GM23248 (cell line): ENCODE results near the gene PCYT2. TPM values are rescaled to one million over a fixed set of nuclear protein-coding genes. Genes with fewer than 3 reads are reported as not detected.

Experiments
- DNase-seq: peaks from one replicate; pipeline ENCODE4 v3.0.0-alpha.2; 2015
- H2AFZ ChIP-seq: fragments of 200-600 bp; sonication (generic); 2 replicates; pipeline ENCODE4 v1.6.1; 2016; ENCODE audit warnings: antibody characterized with exemption
- H3F3A ChIP-seq: fragments of 200-600 bp; sonication (generic); 2 replicates; pipeline ENCODE4 v1.6.1; 2016; ENCODE audit warnings: mild to moderate bottlenecking, antibody characterized with exemption, mixed run types; ENCODE audit not compliant: insufficient read depth
- H3K27ac ChIP-seq: fragments of 200-600 bp; sonication (generic); 2 replicates; pipeline ENCODE4 v1.5.1; 2016; ENCODE audit warnings: mild to moderate bottlenecking
- H3K27me3 ChIP-seq: fragments of 200-600 bp; sonication (generic); replicated peaks from 2 replicates; pipeline ENCODE4 v1.6.1; 2016; ENCODE audit warnings: mild to moderate bottlenecking; ENCODE audit not compliant: insufficient read depth
- H3K36me3 ChIP-seq: fragments of 200-600 bp; sonication (generic); 2 replicates; pipeline ENCODE4 v1.6.1; 2016; ENCODE audit warnings: low read depth, mild to moderate bottlenecking
- H3K4me1 ChIP-seq: fragments of 200-600 bp; sonication (generic); 2 replicates; pipeline ENCODE4 v1.6.1; 2016; ENCODE audit warnings: mild to moderate bottlenecking; ENCODE audit not compliant: insufficient read depth
- H3K4me2 ChIP-seq: fragments of 200-600 bp; sonication (generic); one replicate; pipeline ENCODE4 v1.6.1; 2016; ENCODE audit warnings: mild to moderate bottlenecking; ENCODE audit not compliant: unreplicated experiment
- H3K4me3 ChIP-seq: fragments of 200-600 bp; sonication (generic); 2 replicates; pipeline ENCODE4 v1.5.1; 2016; ENCODE audit warnings: mild to moderate bottlenecking
- H3K79me2 ChIP-seq: fragments of 200-600 bp; sonication (generic); 2 replicates; pipeline ENCODE4 v1.6.1; 2016; ENCODE audit warnings: mild to moderate bottlenecking; ENCODE audit not compliant: insufficient read depth
- H3K9ac ChIP-seq: fragments of 200-600 bp; sonication (generic); 2 replicates; pipeline ENCODE4 v1.6.1; 2016; ENCODE audit warnings: mild to moderate bottlenecking
- H3K9me2 ChIP-seq: fragments of 200-600 bp; sonication (generic); 2 replicates; pipeline ENCODE4 v1.6.1; 2016; ENCODE audit warnings: mixed run types, mild to moderate bottlenecking, moderate library complexity; ENCODE audit not compliant: insufficient read depth
- H3K9me3 ChIP-seq: fragments of 200-600 bp; sonication (generic); one replicate; pipeline ENCODE4 v1.6.1; 2017; ENCODE audit warnings: low read depth
- H4K20me1 ChIP-seq: fragments of 200-600 bp; sonication (generic); 2 replicates; pipeline ENCODE4 v1.6.0; 2016; ENCODE audit not compliant: insufficient read depth
- EZH2 ChIP-seq: fragments of 200-600 bp; sonication (generic); IDR thresholded peaks from 2 replicates; pipeline ENCODE4 v1.6.1; 2018; ENCODE audit warnings: antibody characterized with exemption, mild to moderate bottlenecking; ENCODE audit not compliant: insufficient read depth, poor library complexity, severe bottlenecking
- EZH2phosphoT487 ChIP-seq: fragments of 200-600 bp; sonication (generic); IDR thresholded peaks from 2 replicates; pipeline ENCODE4 v1.6.1; 2018; ENCODE audit warnings: antibody characterized with exemption, moderate library complexity, mild to moderate bottlenecking, low read depth; ENCODE audit not compliant: insufficient read depth
- WGBS, 2 experiments: methylation state at CpG; one replicate each; pipeline ENCODE4 v1.1.6; 2015 to 2017; ENCODE audit warnings: low lambda C conversion rate in 2 of 2, low coverage in 1 of 2; ENCODE audit errors: missing lambda C conversion rate in 2 of 2; 5-methylcytosine and 5-hydroxymethylcytosine counted together
- in situ Hi-C: fragments of 300-500 bp; cut with MboI; formaldehyde crosslinking; loops from 2 replicates; pipeline ENCODE4 v1.15.0; 2020
- polyA plus RNA-seq: library from polyadenylated mRNA; unstranded; fragments of >200 nt; fragmentation: Nextera tagmentation; extraction: Ambion mirVana; gene quantifications from 2 replicates; pipeline ENCODE4 v1.2.1, GENCODE V29; 2016
- total RNA-seq: library from RNA; depleted of rRNA; stranded (reverse); fragments of >200 nt; shearing (Covaris generic); gene quantifications from 2 replicates; pipeline ENCODE4 v1.2.3, GENCODE V29; 2014

Gene PCYT2
- total and polyA plus RNA-seq, 2 experiments from 2014 or later, result 25.6 to 36.9 TPM

- in situ Hi-C loops, result no loop called here
- Histone ChIP-seq H3K27ac (peak within 1 kb of the TSS; percentile 52), H4K20me1 (no peaks in the 10 kb centered on the region), H3K4me1 (peaks cover 9% of the 10 kb centered on the region; the same call in 1 of the 2 replicates), H3K9me2 (no peaks in the 10 kb centered on the region), H3K9me3 (no peaks in the 10 kb centered on the region), H3K27me3 (no peaks in the 10 kb centered on the region), H3F3A (no peaks in the 10 kb centered on the region; the same call in 1 of the 2 replicates), H3K4me2 (peak within 1 kb of the TSS; percentile 92), H3K4me3 (peak within 1 kb of the TSS; percentile 80), H2AFZ (peak within 1 kb of the TSS; percentile 30), H3K9ac (peak within 1 kb of the TSS; percentile 75), H3K36me3 (0 out of 2 replicates have a peak, but pooled peaks cover 17% of the 10 kb centered on the region), H3K79me2 (peaks cover 65% of the 10 kb centered on the region)
- no peak for TF ChIP-seq EZH2
- TF ChIP-seq EZH2phosphoT487, result no peak
- WGBS, 2 experiments, result 1 to 2% methylated on average over 45 to 79 of the region's 94 CpGs
- peak; percentile 80 for DNase-seq
Measured at GRCh38 chr17:81917565-81918332, 6.5 kb upstream of the PCYT2 start, which contains the start of gene SIRT7. Gene SIRT7 (minus strand): TSS chr17:81918176. CDS start chr17:81918131, 45 bp downstream.

- WGBS, 2 experiments, result 74 to 76% methylated on average over 21 of the region's 21 CpGs
- peak; percentile 87 for DNase-seq
- H3K36me3 ChIP-seq, result 0 out of 2 replicates have a peak, but pooled peaks cover 14% of the 10 kb centered on the region
- TF ChIP-seq EZH2phosphoT487 (no peak), EZH2 (no peak)
- H3K27me3 ChIP-seq, result no peaks in the 10 kb centered on the region
- peak overlapping the region; percentile 75 for H3K9ac ChIP-seq
- peak overlapping the region; percentile 92 for H3K4me2 ChIP-seq
- in situ Hi-C loops, result no loop called here
- no peaks in the 10 kb centered on the region for H3K9me2 ChIP-seq
- H3K27ac ChIP-seq, result peak overlapping the region; percentile 52
- no peaks in the 10 kb centered on the region for H4K20me1 ChIP-seq
- peaks cover 52% of the 10 kb centered on the region for H3K79me2 ChIP-seq
- H3F3A ChIP-seq, result peaks cover 5% of the 10 kb centered on the region; the same call in 1 of the 2 replicates
- H2AFZ ChIP-seq, result no peak overlapping the region
- H3K9me3 ChIP-seq, result no peaks in the 10 kb centered on the region
- peaks cover 9% of the 10 kb centered on the region; the same call in 1 of the 2 replicates for H3K4me1 ChIP-seq
- peak overlapping the region; percentile 80 for H3K4me3 ChIP-seq
Measured at GRCh38 chr17:81916234-81917001, 5.2 kb upstream of the PCYT2 start.

- H3K79me2 ChIP-seq, result peaks cover 41% of the 10 kb centered on the region
Measured at GRCh38 chr17:81915331-81915730, 4.1 kb upstream of the PCYT2 start.

GRCh38 chr17:81914103-81914850, 3.1 kb upstream of the PCYT2 start:
- Histone ChIP-seq H4K20me1 (no peaks in the 10 kb centered on the region), H2AFZ (no peak overlapping the region), H3F3A (peaks cover 5% of the 10 kb centered on the region; the same call in 1 of the 2 replicates), H3K9me3 (no peaks in the 10 kb centered on the region), H3K27ac (no peak overlapping the region), H3K4me3 (no peak overlapping the region), H3K4me2 (no peak overlapping the region), H3K9me2 (no peaks in the 10 kb centered on the region), H3K9ac (no peak overlapping the region), H3K4me1 (peaks cover 12% of the 10 kb centered on the region; the same call in 1 of the 2 replicates), H3K27me3 (no peaks in the 10 kb centered on the region), H3K79me2 (peaks cover 30% of the 10 kb centered on the region), H3K36me3 (0 out of 2 replicates have a peak, but pooled peaks cover 10% of the 10 kb centered on the region)
- in situ Hi-C loops, result no loop called here
- WGBS, 2 experiments, result 96% methylated on average over 29 to 36 of the region's 36 CpGs
- DNase-seq, result no peak
- TF ChIP-seq EZH2phosphoT487, result no peak

More at GRCh38 chr17:81915331-81915730, 4.1 kb upstream of the PCYT2 start:
- Histone ChIP-seq H4K20me1 (no peaks in the 10 kb centered on the region), H3K9ac (no peak overlapping the region), H3K4me2 (no peak overlapping the region), H3K9me3 (no peaks in the 10 kb centered on the region), H3F3A (peaks cover 5% of the 10 kb centered on the region; the same call in 1 of the 2 replicates), H3K27ac (no peak overlapping the region), H3K4me1 (peaks cover 11% of the 10 kb centered on the region; the same call in 1 of the 2 replicates), H2AFZ (no peak overlapping the region), H3K9me2 (no peaks in the 10 kb centered on the region), H3K36me3 (0 out of 2 replicates have a peak, but pooled peaks cover 10% of the 10 kb centered on the region), H3K4me3 (no peak overlapping the region), H3K27me3 (no peaks in the 10 kb centered on the region)
- no peak for TF ChIP-seq EZH2phosphoT487
- no peak for TF ChIP-seq EZH2
- no peak for DNase-seq
- in situ Hi-C loops, result no loop called here
- WGBS, 2 experiments, result 91 to 93% methylated on average over 11 to 12 of the region's 12 CpGs
